ENCODE results near the gene NID2.
A peak's percentile ranks its signal among the peaks of the same experiment; 100 is the strongest.

Gene NID2

GRCh38 chr14:52073251-52073650 lies 4.4 kb upstream of the NID2 start:
- TF ChIP-seq, protein P1, sequence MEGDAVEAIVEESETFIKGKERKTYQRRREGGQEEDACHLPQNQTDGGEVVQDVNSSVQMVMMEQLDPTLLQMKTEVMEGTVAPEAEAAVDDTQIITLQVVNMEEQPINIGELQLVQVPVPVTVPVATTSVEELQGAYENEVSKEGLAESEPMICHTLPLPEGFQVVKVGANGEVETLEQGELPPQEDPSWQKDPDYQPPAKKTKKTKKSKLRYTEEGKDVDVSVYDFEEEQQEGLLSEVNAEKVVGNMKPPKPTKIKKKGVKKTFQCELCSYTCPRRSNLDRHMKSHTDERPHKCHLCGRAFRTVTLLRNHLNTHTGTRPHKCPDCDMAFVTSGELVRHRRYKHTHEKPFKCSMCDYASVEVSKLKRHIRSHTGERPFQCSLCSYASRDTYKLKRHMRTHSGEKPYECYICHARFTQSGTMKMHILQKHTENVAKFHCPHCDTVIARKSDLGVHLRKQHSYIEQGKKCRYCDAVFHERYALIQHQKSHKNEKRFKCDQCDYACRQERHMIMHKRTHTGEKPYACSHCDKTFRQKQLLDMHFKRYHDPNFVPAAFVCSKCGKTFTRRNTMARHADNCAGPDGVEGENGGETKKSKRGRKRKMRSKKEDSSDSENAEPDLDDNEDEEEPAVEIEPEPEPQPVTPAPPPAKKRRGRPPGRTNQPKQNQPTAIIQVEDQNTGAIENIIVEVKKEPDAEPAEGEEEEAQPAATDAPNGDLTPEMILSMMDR (IDR thresholded peaks at IDR 0.05; ENCODE audit: low read depth, low read length), result no peak
- DNase-seq (ENCODE audit: extremely low read depth, low read depth), result no peak

DNA sequence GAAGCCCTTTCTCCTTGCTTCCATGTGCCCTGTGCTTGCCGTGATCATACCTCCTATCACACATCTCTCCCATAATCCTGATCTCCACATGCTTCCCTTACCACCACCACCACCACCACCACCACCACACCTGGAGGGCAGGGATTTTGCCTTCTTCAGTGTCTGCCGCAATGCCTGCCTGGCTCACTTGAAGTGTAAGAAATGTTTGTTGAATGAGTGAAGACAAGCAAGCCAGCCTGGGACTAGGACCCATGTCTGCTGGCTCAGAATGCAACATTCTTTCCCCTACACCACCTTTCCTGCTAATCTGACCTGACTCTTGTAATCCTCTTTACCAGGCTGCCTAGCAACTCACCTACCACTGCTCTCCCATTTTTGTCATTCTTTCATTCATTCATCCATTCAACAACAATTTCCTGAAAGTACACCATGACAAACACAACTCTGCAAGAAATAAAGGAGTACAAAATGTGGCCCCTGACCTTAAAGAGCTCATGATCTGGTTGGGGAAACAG lies 3.5 kb upstream of the NID2 start:
- DNase-seq (ENCODE audit: extremely low read depth, low read depth), result no peak
- TF ChIP-seq, protein P1 (IDR thresholded peaks at IDR 0.05; ENCODE audit: low read depth, low read length), result no peak

- TF ChIP-seq, protein P1 (IDR thresholded peaks at IDR 0.05; ENCODE audit: low read depth, low read length), result peak; percentile 18; the same call in 1 of the 2 replicates
- no peak for DNase-seq (ENCODE audit: extremely low read depth, low read depth)
Observed at GRCh38 chr14:52071675-52072074, 2.8 kb upstream of the NID2 start.

GRCh38 chr14:52070051-52070431 lies 1.2 kb upstream of the NID2 start:
- DNase-seq (ENCODE audit: extremely low read depth, low read depth), result no peak
- TF ChIP-seq, protein P1 (IDR thresholded peaks at IDR 0.05; ENCODE audit: low read depth, low read length), result no peak

GRCh38 chr14:52069307-52070050 lies 620 bp upstream of the NID2 start:
- no peak for DNase-seq (ENCODE audit: extremely low read depth, low read depth)
- TF ChIP-seq, protein P1 (IDR thresholded peaks at IDR 0.05; ENCODE audit: low read depth, low read length), result no peak; the same call in none of the 2 replicates

- DNase-seq (ENCODE audit: extremely low read depth, low read depth), result no peak
- TF ChIP-seq, protein P1 (IDR thresholded peaks at IDR 0.05; ENCODE audit: low read depth, low read length), result no peak; the same call in 1 of the 2 replicates
Observed at GRCh38 chr14:52067873-52068614, 815 bp downstream of the NID2 start.

DNA sequence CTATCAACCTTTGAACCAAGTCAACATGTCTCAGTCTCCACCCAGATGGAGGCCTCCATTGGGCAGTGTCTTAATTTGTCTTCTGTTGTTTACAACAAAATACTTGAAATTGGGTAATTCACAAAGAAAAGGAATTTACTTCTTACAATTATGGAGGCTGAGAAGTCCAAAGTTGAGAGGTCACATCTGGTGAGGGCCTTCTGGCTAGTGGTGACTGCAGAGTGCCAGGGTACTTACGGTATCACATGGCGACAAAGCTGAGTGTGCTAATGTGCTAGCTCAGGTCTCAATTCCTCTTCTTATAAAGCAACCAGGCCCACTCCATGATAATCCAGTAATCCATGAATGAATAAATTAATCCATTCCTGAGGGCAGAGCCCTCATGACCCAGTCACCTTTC lies 4.7 kb downstream of the NID2 start:
- no peak for DNase-seq (ENCODE audit: extremely low read depth, low read depth)
- TF ChIP-seq, protein P1 (IDR thresholded peaks at IDR 0.05; ENCODE audit: low read depth, low read length), result no peak
